Measurements from ENCODE around the gene GRIK5.

GRCh38 chr19:42033413-42033812 is 36.6 kb downstream of the GRIK5 start:
- TF ChIP-seq CTCF (IDR thresholded peaks at IDR 0.05; ENCODE audit: low read depth, low read length, poor library complexity, severe bottlenecking), result no peak
- no peak for TF ChIP-seq EZH2phosphoT487 (IDR thresholded peaks at IDR 0.05; ENCODE audit: borderline replicate concordance, low read length)

Measured in DOHH2 (cell line).